Measurements from ENCODE around the gene GPC2.

- TF ChIP-seq EZH2 (IDR thresholded peaks at IDR 0.05; ENCODE audit: borderline replicate concordance, low read depth, low read length, severe bottlenecking) (no peak), CTCF (IDR thresholded peaks at IDR 0.05; ENCODE audit: extremely low read depth in 1 of 2, insufficient read depth in 1 of 2, low read depth in 1 of 2, low read length in 2 of 2) (no peak), POLR2A (IDR thresholded peaks at IDR 0.05; ENCODE audit: low read depth, low read length) (no peak), MAX (IDR thresholded peaks at IDR 0.05; ENCODE audit: insufficient read depth, insufficient read length) (no peak), POLR2AphosphoS5 (IDR thresholded peaks at IDR 0.05; ENCODE audit: insufficient read depth, low read depth, low read length) (no peak)
These were observed 5.3 kb downstream of the GPC2 start for GRCh38 chr7:100171840-100172239.
